HepG2 (cell line): ENCODE measurements around the gene PPP1R14D. TPM values are rescaled to one million over a fixed set of nuclear protein-coding genes. Genes with fewer than 3 reads are reported as not detected.

Source experiments
- ARNT2 ChIP-seq: sonication (generic); formaldehyde crosslinking; IDR thresholded peaks from 2 replicates; pipeline ENCODE4 v1.8.0; 2022; ENCODE audit warnings: mild to moderate bottlenecking, low read depth, missing genetic modification reagents, moderate library complexity
- CAMTA2 ChIP-seq: sonication (generic); formaldehyde crosslinking; IDR thresholded peaks from 2 replicates; pipeline ENCODE4 v1.4.0; 2020; ENCODE audit warnings: mild to moderate bottlenecking, missing genetic modification reagents, borderline replicate concordance
- CHD4 ChIP-seq: fragments of 200-600 bp; sonication (generic); IDR thresholded peaks from 2 replicates; pipeline ENCODE4 v1.7.0; 2017; ENCODE audit warnings: mild to moderate bottlenecking, low read length, borderline replicate concordance
- DPF2 ChIP-seq: sonication (generic); formaldehyde crosslinking; IDR thresholded peaks from 2 replicates; pipeline ENCODE4 v1.4.0; 2020; ENCODE audit warnings: mild to moderate bottlenecking, low read depth, missing genetic modification reagents, borderline replicate concordance
- FLYWCH1 ChIP-seq: sonication (generic); formaldehyde crosslinking; IDR thresholded peaks from 2 replicates; pipeline ENCODE4 v1.8.1; 2023; ENCODE audit warnings: mild to moderate bottlenecking, missing genetic modification reagents
- GATAD1 ChIP-seq: IDR thresholded peaks from 2 replicates; pipeline ENCODE4 v1.6.1; 2016; ENCODE audit warnings: missing genetic modification reagents, missing compliant biosample characterization
- MTF2 ChIP-seq: sonication (generic); formaldehyde crosslinking; IDR thresholded peaks from 2 replicates; pipeline ENCODE4 v1.5.0; 2020; ENCODE audit warnings: missing genetic modification reagents, borderline replicate concordance
- NFE2L2 ChIP-seq: fragments of 150-350 bp; IDR thresholded peaks from 2 replicates; pipeline ENCODE4 v1.6.1; 2014; ENCODE audit warnings: low read length
- NR2C2 ChIP-seq: sonication (generic); formaldehyde crosslinking; IDR thresholded peaks from 2 replicates; pipeline ENCODE4 v1.4.0; 2020; ENCODE audit warnings: missing genetic modification reagents, mild to moderate bottlenecking, moderate library complexity, borderline replicate concordance
- PLRG1 ChIP-seq: fragments of 450-650 bp; conservative IDR thresholded peaks from 2 replicates; pipeline ENCODE4 v1.6.1; 2016
- RBM39 ChIP-seq: fragments of 200-400 bp; formaldehyde crosslinking; IDR thresholded peaks from one replicate; pipeline ENCODE4 v1.6.1; 2018; ENCODE audit warnings: antibody characterized with exemption, mild to moderate bottlenecking, low read depth, low read length; ENCODE audit not compliant: poor library complexity, severe bottlenecking
- REXO4 ChIP-seq: sonication (generic); formaldehyde crosslinking; IDR thresholded peaks from 2 replicates; pipeline ENCODE4 v1.8.0; 2022; ENCODE audit warnings: missing genetic modification reagents, mild to moderate bottlenecking, borderline replicate concordance
- SOX13 ChIP-seq, 3 experiments: fragments of 450-650 bp in 1 of 3; sonication (generic) in 1 of 3; formaldehyde crosslinking in 1 of 3; IDR thresholded peaks in 2 of 3; conservative IDR thresholded peaks in 1 of 3; 2 replicates each; pipeline versions ENCODE4 v1.5.0 to v1.6.1; 2016 to 2020; ENCODE audit warnings: antibody characterized with exemption in 1 of 3, mild to moderate bottlenecking in 1 of 3, missing compliant biosample characterization in 1 of 3, missing genetic modification reagents in 1 of 3, moderate library complexity in 1 of 3
- TARDBP ChIP-seq: sonication (generic); formaldehyde crosslinking; IDR thresholded peaks from 2 replicates; pipeline ENCODE4 v1.8.0; 2022; ENCODE audit warnings: mild to moderate bottlenecking, missing genetic modification reagents
- TP53 ChIP-seq: sonication (generic); formaldehyde crosslinking; conservative IDR thresholded peaks from 2 replicates; pipeline ENCODE4 v1.4.0; 2020; ENCODE audit warnings: missing genetic modification reagents
- YEATS4 ChIP-seq: sonication (generic); formaldehyde crosslinking; IDR thresholded peaks from 2 replicates; pipeline ENCODE4 v1.4.0; 2020; ENCODE audit warnings: missing genetic modification reagents, borderline replicate concordance
- ZBTB20 ChIP-seq: sonication (generic); formaldehyde crosslinking; IDR thresholded peaks from 2 replicates; pipeline ENCODE4 v1.8.1; 2023; ENCODE audit warnings: missing genetic modification reagents, low read depth, mild to moderate bottlenecking, borderline replicate concordance
- ZNF143 ChIP-seq: sonication (generic); formaldehyde crosslinking; IDR thresholded peaks from 2 replicates; pipeline ENCODE4 v1.4.0; 2020; ENCODE audit warnings: missing genetic modification reagents
- ZNF230 ChIP-seq: sonication (generic); formaldehyde crosslinking; IDR thresholded peaks from 2 replicates; pipeline ENCODE4 v1.4.0; 2020; ENCODE audit warnings: mild to moderate bottlenecking, missing genetic modification reagents
- ZNF333 ChIP-seq: sonication (generic); formaldehyde crosslinking; IDR thresholded peaks from 2 replicates; pipeline ENCODE4 v1.4.0; 2020; ENCODE audit warnings: mild to moderate bottlenecking, missing genetic modification reagents, borderline replicate concordance
- ZNF605 ChIP-seq: sonication (generic); formaldehyde crosslinking; IDR thresholded peaks from 2 replicates; pipeline ENCODE4 v1.8.0; 2022; ENCODE audit warnings: mild to moderate bottlenecking, missing genetic modification reagents
- ZSCAN29 ChIP-seq: sonication (generic); formaldehyde crosslinking; conservative IDR thresholded peaks from 2 replicates; pipeline ENCODE4 v1.4.0; 2020; ENCODE audit warnings: mild to moderate bottlenecking, missing genetic modification reagents
- polyA plus RNA-seq, 8 experiments: library from polyadenylated mRNA; depleted of rRNA in 3 of 8; stranded (reverse) in 7 of 8; unstranded in 1 of 8; fragments of >200 nt; fragmentation: Illumina TruSeq in 4 of 8; extraction: Trizol in 4 of 8; gene quantifications; 2 replicates each; pipeline versions ENCODE4 v1.2.1 to v1.2.3, GENCODE V29; 2011 to 2016; ENCODE audit warnings: low read depth in 4 of 8, missing spikeins in 1 of 8, mixed read lengths in 1 of 8; ENCODE audit not compliant: insufficient read depth in 1 of 8
- total RNA-seq, 5 experiments: library from RNA; depleted of rRNA; stranded (reverse); fragments of >200 nt; fragmentation: Illumina TruSeq; extraction: Trizol; gene quantifications; 2 replicates each; pipeline ENCODE4 v1.2.3, GENCODE V29; 2016; ENCODE audit warnings: low read depth in 1 of 5
- TF ChIP-seq, protein P1 (sequence below): sonication (generic); formaldehyde crosslinking; IDR thresholded peaks from 2 replicates; pipeline ENCODE4 v1.4.0; 2020; ENCODE audit warnings: missing genetic modification reagents
- TF ChIP-seq, protein P2 (sequence below): sonication (generic); formaldehyde crosslinking; IDR thresholded peaks from 2 replicates; pipeline ENCODE4 v1.4.0; 2020; ENCODE audit warnings: missing genetic modification reagents; ENCODE audit errors: not compliant biosample characterization
- TF ChIP-seq, protein P3 (sequence below): sonication (generic); formaldehyde crosslinking; IDR thresholded peaks from 2 replicates; pipeline ENCODE4 v1.5.0; 2020; ENCODE audit warnings: missing genetic modification reagents

The PPP1R14D gene
- total and polyA plus RNA-seq, 2 of the 13 experiments (the other 11 are each of a cell fraction or from before 2014, with no cell fraction given) = 0.53 to 0.55 TPM

DNA sequence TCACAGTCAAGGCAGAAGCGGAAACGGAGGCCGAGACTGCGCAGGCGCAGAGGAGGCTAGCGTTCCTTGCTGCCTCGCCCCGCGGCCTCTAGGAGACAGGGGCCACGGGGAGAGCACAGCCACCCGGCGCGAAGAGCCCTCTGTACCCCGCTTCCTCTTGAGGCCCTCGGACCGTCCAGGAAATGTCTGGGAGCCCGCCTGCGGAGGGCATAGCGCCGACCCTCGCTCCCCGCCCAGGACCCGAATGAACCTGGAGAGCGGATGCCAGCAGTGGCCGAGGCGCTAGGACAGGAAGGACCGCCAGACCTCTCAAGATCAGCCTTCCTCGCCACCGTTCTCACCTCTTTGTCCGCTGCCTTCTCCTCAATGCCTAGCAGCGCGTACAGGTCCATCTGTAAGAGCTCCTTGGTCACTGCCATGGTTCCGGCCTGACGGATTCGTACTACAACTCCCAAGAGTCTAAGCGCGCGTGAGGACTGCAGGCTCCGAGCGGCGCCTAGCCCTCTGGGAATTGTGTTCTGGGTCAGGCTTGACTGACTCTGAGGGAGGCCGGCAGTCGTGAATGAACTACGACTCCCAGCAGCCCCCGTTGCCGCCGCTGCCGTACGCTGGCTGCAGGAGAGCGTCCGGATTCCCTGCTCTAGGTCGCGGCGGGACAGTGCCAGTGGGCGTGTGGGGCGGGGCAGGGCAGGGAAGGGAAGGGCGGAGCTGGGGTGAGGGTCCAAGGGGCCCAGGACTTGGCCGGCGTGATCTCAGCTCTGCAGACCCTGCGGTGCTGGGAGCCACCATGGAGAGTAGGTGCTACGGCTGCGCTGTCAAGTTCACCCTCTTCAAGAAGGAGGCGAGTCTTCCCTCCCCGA, 21.2 kb downstream of the PPP1R14D start, which contains the start of the genes DNAJC17 and ZFYVE19 (continued):
- TF ChIP-seq, protein P1, sequence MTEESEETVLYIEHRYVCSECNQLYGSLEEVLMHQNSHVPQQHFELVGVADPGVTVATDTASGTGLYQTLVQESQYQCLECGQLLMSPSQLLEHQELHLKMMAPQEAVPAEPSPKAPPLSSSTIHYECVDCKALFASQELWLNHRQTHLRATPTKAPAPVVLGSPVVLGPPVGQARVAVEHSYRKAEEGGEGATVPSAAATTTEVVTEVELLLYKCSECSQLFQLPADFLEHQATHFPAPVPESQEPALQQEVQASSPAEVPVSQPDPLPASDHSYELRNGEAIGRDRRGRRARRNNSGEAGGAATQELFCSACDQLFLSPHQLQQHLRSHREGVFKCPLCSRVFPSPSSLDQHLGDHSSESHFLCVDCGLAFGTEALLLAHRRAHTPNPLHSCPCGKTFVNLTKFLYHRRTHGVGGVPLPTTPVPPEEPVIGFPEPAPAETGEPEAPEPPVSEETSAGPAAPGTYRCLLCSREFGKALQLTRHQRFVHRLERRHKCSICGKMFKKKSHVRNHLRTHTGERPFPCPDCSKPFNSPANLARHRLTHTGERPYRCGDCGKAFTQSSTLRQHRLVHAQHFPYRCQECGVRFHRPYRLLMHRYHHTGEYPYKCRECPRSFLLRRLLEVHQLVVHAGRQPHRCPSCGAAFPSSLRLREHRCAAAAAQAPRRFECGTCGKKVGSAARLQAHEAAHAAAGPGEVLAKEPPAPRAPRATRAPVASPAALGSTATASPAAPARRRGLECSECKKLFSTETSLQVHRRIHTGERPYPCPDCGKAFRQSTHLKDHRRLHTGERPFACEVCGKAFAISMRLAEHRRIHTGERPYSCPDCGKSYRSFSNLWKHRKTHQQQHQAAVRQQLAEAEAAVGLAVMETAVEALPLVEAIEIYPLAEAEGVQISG (CRISPR knock-in tag) = peak; percentile 93
- TF ChIP-seq ZNF143 (peak; percentile 98), ZNF333 (CRISPR knock-in tag) (peak; percentile 24; the same call in 1 of the 2 replicates), ZSCAN29 (CRISPR knock-in tag) (no peak; the same call in 1 of the 2 replicates), RBM39 (peak; percentile 41), ZNF605 (CRISPR knock-in tag) (peak; percentile 44), CAMTA2 (CRISPR knock-in tag) (no peak; the same call in 1 of the 2 replicates), NR2C2 (CRISPR knock-in tag) (peak; percentile 93), YEATS4 (CRISPR knock-in tag) (peak; percentile 78; the same call in 1 of the 2 replicates), ZBTB20 (0 out of 2 replicates have a peak, but pooled peaks have one; percentile 27), MTF2 (CRISPR knock-in tag) (no peak), REXO4 (no peak), ARNT2 (CRISPR knock-in tag) (peak; percentile 73; the same call in 1 of the 2 replicates), NFE2L2 (no peak), SOX13 (IDR thresholded peaks at IDR 0.05) (no peak), SOX13 (CRISPR knock-in tag; conservative IDR thresholded peaks at IDR 0.05 in 1 of 2, IDR thresholded peaks at IDR 0.05 in 1 of 2) (peak in 1 of 2 experiments; percentile 53; a peak in 2 of 4 replicates), TP53 (peak; percentile 80; the same call in 1 of the 2 replicates), PLRG1 (no peak), GATAD1 (CRISPR knock-in tag) (peak; percentile 86; the same call in 1 of the 2 replicates), FLYWCH1 (CRISPR knock-in tag) (no peak), ZNF230 (CRISPR knock-in tag) (peak; percentile 55), CHD4 (no peak; the same call in 1 of the 2 replicates), DPF2 (CRISPR knock-in tag) (no peak), TARDBP (CRISPR knock-in tag) (peak; percentile 80)
- TF ChIP-seq, protein P2, sequence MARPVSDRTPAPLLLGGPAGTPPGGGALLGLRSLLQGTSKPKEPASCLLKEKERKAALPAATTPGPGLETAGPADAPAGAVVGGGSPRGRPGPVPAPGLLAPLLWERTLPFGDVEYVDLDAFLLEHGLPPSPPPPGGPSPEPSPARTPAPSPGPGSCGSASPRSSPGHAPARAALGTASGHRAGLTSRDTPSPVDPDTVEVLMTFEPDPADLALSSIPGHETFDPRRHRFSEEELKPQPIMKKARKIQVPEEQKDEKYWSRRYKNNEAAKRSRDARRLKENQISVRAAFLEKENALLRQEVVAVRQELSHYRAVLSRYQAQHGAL (CRISPR knock-in tag) = peak; percentile 76
- TF ChIP-seq, protein P3, sequence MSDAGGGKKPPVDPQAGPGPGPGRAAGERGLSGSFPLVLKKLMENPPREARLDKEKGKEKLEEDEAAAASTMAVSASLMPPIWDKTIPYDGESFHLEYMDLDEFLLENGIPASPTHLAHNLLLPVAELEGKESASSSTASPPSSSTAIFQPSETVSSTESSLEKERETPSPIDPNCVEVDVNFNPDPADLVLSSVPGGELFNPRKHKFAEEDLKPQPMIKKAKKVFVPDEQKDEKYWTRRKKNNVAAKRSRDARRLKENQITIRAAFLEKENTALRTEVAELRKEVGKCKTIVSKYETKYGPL (CRISPR knock-in tag) = peak; percentile 38; the same call in 1 of the 2 replicates
